ENCODE data around the gene ALDH16A1.

GRCh38 chr19:49474542-49474924 is 21.5 kb downstream of the ALDH16A1 start:
- TF ChIP-seq POLR2AphosphoS5 (IDR thresholded peaks at IDR 0.05; ENCODE audit: low read depth, low read length) (no peak), PAX5 (IDR thresholded peaks at IDR 0.05; ENCODE audit: insufficient read depth, low read length, severe bottlenecking) (no peak), POLR2A (IDR thresholded peaks at IDR 0.05; ENCODE audit: low read depth, low read length) (no peak), TAF1 (IDR thresholded peaks at IDR 0.05; ENCODE audit: low read depth, low read length) (no peak), SPI1 (IDR thresholded peaks at IDR 0.05; ENCODE audit: low read depth, low read length) (no peak), POU2F2 (IDR thresholded peaks at IDR 0.05; ENCODE audit: low read depth, low read length) (no peak)
